Measurements from ENCODE around the gene GRM4. TPM values are rescaled to one million over a fixed set of nuclear protein-coding genes. Genes with fewer than 3 reads are reported as not detected.

The GRM4 gene
- total RNA-seq, 1 experiment from 2014 or later: 5.6 TPM

DNA sequence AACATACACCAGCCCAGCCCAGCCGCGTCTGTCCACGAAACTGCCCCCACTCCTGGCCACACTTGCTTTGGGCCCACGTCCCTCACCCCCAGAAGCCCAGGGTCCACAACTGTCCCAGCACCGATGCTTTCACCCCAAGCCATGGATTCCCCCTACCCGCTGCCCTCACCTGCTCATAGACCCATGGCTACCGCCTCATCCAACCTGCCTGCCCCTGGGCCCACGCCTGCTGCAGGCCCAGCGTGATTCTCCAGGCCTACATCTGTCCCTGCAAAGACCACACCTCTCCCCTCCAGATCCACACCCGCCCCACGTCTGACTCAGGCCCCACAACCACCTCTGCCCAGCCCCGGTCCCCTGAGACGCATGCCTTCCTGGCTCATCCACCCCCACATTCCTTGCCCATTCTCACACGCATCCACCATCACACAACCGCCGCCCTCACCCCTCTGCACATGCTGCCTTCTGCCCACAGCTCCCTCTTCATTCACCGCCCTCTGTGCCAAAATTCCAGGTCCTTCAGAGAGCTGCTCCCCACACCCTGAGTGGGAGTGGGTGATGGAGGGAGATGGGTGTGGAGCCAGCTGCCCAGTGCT, 86.7 kb downstream of the GRM4 start:
- Histone ChIP-seq H3K14ac (ENCODE audit: insufficient read depth, low read length) (no peak overlapping the region; the same call in 1 of the 2 replicates), H3K18ac (ENCODE audit: insufficient read length, low read depth, low read length) (no peak overlapping the region), H3T11ph (ENCODE audit: low read length) (no peak overlapping the region), H3K9me3 (ENCODE audit: control insufficient read depth, low read depth, low read length) (no peaks in the 10 kb centered on the region), H3K79me1 (ENCODE audit: insufficient read depth, low read depth, low read length, poor library complexity, severe bottlenecking) (no peaks in the 10 kb centered on the region), H3K27me3 (ENCODE audit: insufficient read depth, low read length) (no peaks in the 10 kb centered on the region), H2BK5ac (ENCODE audit: insufficient read length, low read length) (no peak overlapping the region), H4K20me1 (ENCODE audit: control insufficient read depth, insufficient read depth, insufficient read length) (peaks cover 2% of the 10 kb centered on the region), H3K9ac (ENCODE audit: extremely low read depth, insufficient read length, low read length) (no peak overlapping the region), H3K23me2 (ENCODE audit: insufficient read length, low read depth, low read length, poor library complexity, severe bottlenecking) (no peaks in the 10 kb centered on the region), H3K56ac (ENCODE audit: insufficient read length, low read depth, low read length) (no peak overlapping the region), H3K79me2 (ENCODE audit: insufficient read depth, low read length) (no peaks in the 10 kb centered on the region), H2BK15ac (ENCODE audit: low read depth, low read length) (no peak overlapping the region), H4K91ac (ENCODE audit: insufficient read length, low read depth, low read length) (no peak overlapping the region), H3K4me2 (ENCODE audit: insufficient read depth, insufficient read length, low read length) (no peak overlapping the region), H2BK12ac (ENCODE audit: insufficient read length, low read depth, low read length) (no peak overlapping the region), H2BK120ac (ENCODE audit: low read depth, low read length, poor library complexity, severe bottlenecking) (no peak overlapping the region), H4K5ac (ENCODE audit: insufficient read length, low read depth, low read length) (no peak overlapping the region), H4K8ac (replicated peaks; ENCODE audit: insufficient read length, low read depth, low read length) (no peak overlapping the region), H2AK5ac (ENCODE audit: insufficient read length, low read length) (no peak overlapping the region), H2AFZ (ENCODE audit: low read length) (no peak overlapping the region), H3K4ac (ENCODE audit: low read depth, low read length) (no peak overlapping the region), H3K4me1 (ENCODE audit: insufficient read depth, low read length) (no peaks in the 10 kb centered on the region), H3K27ac (ENCODE audit: insufficient read length, low read depth, low read length) (no peak overlapping the region), H2BK20ac (ENCODE audit: low read depth, low read length, poor library complexity, severe bottlenecking) (no peak overlapping the region), H3K23ac (ENCODE audit: insufficient read length, low read depth, low read length) (no peak overlapping the region)
- no peaks in the 10 kb centered on the region; a peak in 1 of 7 replicates for H3K36me3 Mint-ChIP-seq (ENCODE audit: insufficient read depth in 1 of 3, low read depth in 3 of 3)
- H3K9me3 Mint-ChIP-seq: no peaks in the 10 kb centered on the region
- WGBS (ENCODE audit: extremely low coverage, insufficient read length, low lambda C conversion rate): no CpG with 5 or more reads among the region's 17 CpGs
- H3K27ac Mint-ChIP-seq: 0 out of 7 replicates have a peak overlapping the region, but pooled peaks of 1 of the 3 experiments have one; percentile 28
- H3K4me1 Mint-ChIP-seq: peaks cover 11 to 40% of the 10 kb centered on the region in 2 experiments
- TF ChIP-seq, protein P1, sequence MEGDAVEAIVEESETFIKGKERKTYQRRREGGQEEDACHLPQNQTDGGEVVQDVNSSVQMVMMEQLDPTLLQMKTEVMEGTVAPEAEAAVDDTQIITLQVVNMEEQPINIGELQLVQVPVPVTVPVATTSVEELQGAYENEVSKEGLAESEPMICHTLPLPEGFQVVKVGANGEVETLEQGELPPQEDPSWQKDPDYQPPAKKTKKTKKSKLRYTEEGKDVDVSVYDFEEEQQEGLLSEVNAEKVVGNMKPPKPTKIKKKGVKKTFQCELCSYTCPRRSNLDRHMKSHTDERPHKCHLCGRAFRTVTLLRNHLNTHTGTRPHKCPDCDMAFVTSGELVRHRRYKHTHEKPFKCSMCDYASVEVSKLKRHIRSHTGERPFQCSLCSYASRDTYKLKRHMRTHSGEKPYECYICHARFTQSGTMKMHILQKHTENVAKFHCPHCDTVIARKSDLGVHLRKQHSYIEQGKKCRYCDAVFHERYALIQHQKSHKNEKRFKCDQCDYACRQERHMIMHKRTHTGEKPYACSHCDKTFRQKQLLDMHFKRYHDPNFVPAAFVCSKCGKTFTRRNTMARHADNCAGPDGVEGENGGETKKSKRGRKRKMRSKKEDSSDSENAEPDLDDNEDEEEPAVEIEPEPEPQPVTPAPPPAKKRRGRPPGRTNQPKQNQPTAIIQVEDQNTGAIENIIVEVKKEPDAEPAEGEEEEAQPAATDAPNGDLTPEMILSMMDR (conservative IDR thresholded peaks at IDR 0.05): no peak
- H3K27me3 Mint-ChIP-seq (ENCODE audit: low read depth): peaks cover 6% of the 10 kb centered on the region
- H3K4me3 Mint-ChIP-seq: no peak overlapping the region
- DNase-seq: no peak

Measured in H9 (cell line).